Body of pancreas (tissue), 4 donors: ENCODE results near the gene NUDT3. TPM values are rescaled to one million over a fixed set of nuclear protein-coding genes. Genes with fewer than 3 reads are reported as not detected.

Source experiments
- ATAC-seq: fragments of 150-250 bp; one replicate; pipeline ENCODE4 v1.9.1; 2016
- DNase-seq, 4 donors: peaks; one replicate each; pipeline ENCODE4 v3.0.0-alpha.2; 2019
- H3K27ac ChIP-seq, 4 donors: fragments of 200-600 bp; sonication (generic); 1 replicate in 3 of 4; 2 replicates in 1 of 4; pipeline versions ENCODE4 v1.5.1 to v1.6.1; 2016 to 2019; ENCODE audit warnings: mild to moderate bottlenecking in 1 of 4, mixed read lengths in 1 of 4, moderate library complexity in 1 of 4
- H3K27me3 ChIP-seq, 2 donors: fragments of 200-600 bp; sonication (generic); one replicate each; pipeline ENCODE4 v1.6.0; 2016; ENCODE audit warnings: mild to moderate bottlenecking in 1 of 2
- H3K36me3 ChIP-seq, 2 donors: fragments of 200-600 bp; sonication (generic); replicated peaks in 1 of 2; 2 replicates each; pipeline ENCODE4 v1.5.1; 2016; ENCODE audit warnings: low read depth in 2 of 2; ENCODE audit not compliant: insufficient read depth in 1 of 2
- H3K4me1 ChIP-seq: fragments of 200-600 bp; sonication (generic); one replicate; pipeline ENCODE4 v1.6.0; 2016
- H3K4me3 ChIP-seq, 2 donors: fragments of 200-600 bp; sonication (generic); 1 replicate in 1 of 2; 2 replicates in 1 of 2; pipeline ENCODE4 v1.5.1; 2016 to 2019
- H3K9me3 ChIP-seq, 3 donors: fragments of 200-600 bp; sonication (generic); 1 replicate in 2 of 3; 2 replicates in 1 of 3; pipeline ENCODE4 v1.5.1; 2016
- CTCF ChIP-seq, 7 experiments: fragments of 450-650 bp in 4 of 7; fragments of 200-600 bp in 3 of 7; sonication (generic) in 3 of 7; IDR thresholded peaks; one replicate each; pipeline ENCODE4 v1.5.1; 2016 to 2019; ENCODE audit warnings: antibody characterized with exemption in 7 of 7
- POLR2A ChIP-seq, 3 donors: fragments of 450-650 bp; IDR thresholded peaks; one replicate each; pipeline ENCODE4 v1.6.1; 2016; ENCODE audit warnings: antibody characterized with exemption in 3 of 3, mild to moderate bottlenecking in 2 of 3
- WGBS, 2 donors: methylation state at CpG; one replicate each; pipeline ENCODE4 v1.1.5; 2017; 5-methylcytosine and 5-hydroxymethylcytosine counted together
- intact Hi-C: fragments of 100-400 bp; cut with DNase I; formaldehyde crosslinking; loops from one replicate; pipeline ENCODE4 v1.15.1; 2023
- total RNA-seq, 2 donors: library from RNA; depleted of rRNA; stranded (reverse); fragments of >200 nt; gene quantifications; one replicate each; pipeline ENCODE4 v1.1.0, GENCODE V29; 2016

The NUDT3 gene
- total RNA-seq, 2 donors from 2014 or later: 14.2 to 22.1 TPM

- no peaks in the 10 kb centered on the region for H3K27me3 ChIP-seq
- no peaks in the 10 kb centered on the region for H3K36me3 ChIP-seq
- peak in 1 of 3 donors; percentile 12 for TF ChIP-seq POLR2A (IDR thresholded peaks at IDR 0.05)
- TF ChIP-seq CTCF (IDR thresholded peaks at IDR 0.05): no peak
- H3K27ac ChIP-seq: peak overlapping the region; percentile 45 to 94 (median 77)
- ATAC-seq (peak; percentile 23), DNase-seq (peak in 3 of 4 donors; percentile 32 to 57 (median 34))
- H3K4me3 ChIP-seq: no peak overlapping the region
- H3K4me1 ChIP-seq: peaks cover 26% of the 10 kb centered on the region
- WGBS, 2 donors: 36 to 65% methylated on average over 15 to 53 of the region's 75 CpGs
- no peaks in the 10 kb centered on the region for H3K9me3 ChIP-seq
- intact Hi-C loops: no loop called here
These were observed 156.9 kb downstream of the NUDT3 start for GRCh38 chr6:34235307-34236130.

- Histone ChIP-seq H3K4me3 (no peak overlapping the region), H3K27ac (peak overlapping the region; percentile 45 to 94 (median 77)), H3K27me3 (no peaks in the 10 kb centered on the region), H3K9me3 (no peaks in the 10 kb centered on the region), H3K4me1 (peaks cover 26% of the 10 kb centered on the region), H3K36me3 (no peaks in the 10 kb centered on the region)
- no peak for TF ChIP-seq POLR2A (IDR thresholded peaks at IDR 0.05)
- no peak for TF ChIP-seq CTCF (IDR thresholded peaks at IDR 0.05)
- 74 to 79% methylated on average over 18 to 46 of the region's 53 CpGs for WGBS, 2 donors
- intact Hi-C loops: no loop called here
- ATAC-seq (no peak), DNase-seq (no peak)
These were observed 157.7 kb downstream of the NUDT3 start for GRCh38 chr6:34234667-34235306.

- Histone ChIP-seq H3K4me1 (peaks cover 24% of the 10 kb centered on the region), H3K27ac (peak overlapping the region in 1 of 4 donors; percentile 94), H3K36me3 (no peaks in the 10 kb centered on the region), H3K27me3 (no peaks in the 10 kb centered on the region), H3K4me3 (no peak overlapping the region), H3K9me3 (no peaks in the 10 kb centered on the region)
- intact Hi-C loops: no loop called here
- DNase-seq: no peak
- no peak for ATAC-seq
- TF ChIP-seq CTCF (IDR thresholded peaks at IDR 0.05) (no peak), POLR2A (IDR thresholded peaks at IDR 0.05) (no peak)
- WGBS, 2 donors: 73 to 81% methylated on average over 7 of the region's 7 CpGs
These were observed 158.6 kb downstream of the NUDT3 start for GRCh38 chr6:34233867-34234266.

- Histone ChIP-seq H3K36me3 (no peaks in the 10 kb centered on the region), H3K27me3 (no peaks in the 10 kb centered on the region), H3K4me3 (no peak overlapping the region), H3K9me3 (no peaks in the 10 kb centered on the region), H3K4me1 (peaks cover 14% of the 10 kb centered on the region), H3K27ac (no peak overlapping the region)
- no peak for DNase-seq
- TF ChIP-seq POLR2A (IDR thresholded peaks at IDR 0.05) (no peak), CTCF (IDR thresholded peaks at IDR 0.05) (no peak)
- WGBS, 2 donors: 81 to 88% methylated on average over 4 to 5 of the region's 5 CpGs
- intact Hi-C loops: no loop called here
- ATAC-seq: no peak
These were observed 159.6 kb downstream of the NUDT3 start for GRCh38 chr6:34232901-34233300.
